HG02642 (cell line): ENCODE results near the gene CLIC5.

Source experiments
- ATAC-seq: cut with Tn5 transposase; IDR thresholded peaks from one replicate; pipeline ENCODE4 v1.9.1; 2021; ENCODE audit warnings: mild to moderate bottlenecking; ENCODE audit not compliant: unreplicated experiment, poor library complexity

The CLIC5 gene

GRCh38 chr6:45966797-45967196 is 48.9 kb downstream of the CLIC5 start:
- ATAC-seq, result no peak

DNA sequence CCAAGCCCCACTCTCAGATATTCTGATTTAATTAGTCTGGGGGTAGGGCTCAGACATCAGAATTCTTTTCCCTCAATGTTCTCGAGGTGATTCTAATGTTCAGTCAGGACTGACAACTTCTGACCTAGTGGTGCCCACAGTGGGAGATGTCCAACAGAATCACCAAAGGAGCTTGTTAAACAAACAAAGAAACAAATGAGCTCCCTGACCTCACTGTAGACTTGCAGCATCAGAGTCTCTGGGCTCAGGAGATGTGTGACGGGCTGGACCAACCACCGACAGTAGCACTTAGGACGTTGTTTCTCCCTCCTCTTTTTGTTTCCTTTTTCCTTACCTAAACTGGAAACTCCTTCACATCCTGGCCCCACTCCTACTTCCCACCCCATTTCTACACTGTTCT is 49.3 kb downstream of the CLIC5 start:
- ATAC-seq, result no peak

GRCh38 chr6:45965792-45966191 is 49.9 kb downstream of the CLIC5 start:
- ATAC-seq, result no peak

- ATAC-seq, result no peak
These were observed 50.7 kb downstream of the CLIC5 start for GRCh38 chr6:45965007-45965406.

GRCh38 chr6:45964300-45964699 is 51.4 kb downstream of the CLIC5 start:
- no peak for ATAC-seq

DNA sequence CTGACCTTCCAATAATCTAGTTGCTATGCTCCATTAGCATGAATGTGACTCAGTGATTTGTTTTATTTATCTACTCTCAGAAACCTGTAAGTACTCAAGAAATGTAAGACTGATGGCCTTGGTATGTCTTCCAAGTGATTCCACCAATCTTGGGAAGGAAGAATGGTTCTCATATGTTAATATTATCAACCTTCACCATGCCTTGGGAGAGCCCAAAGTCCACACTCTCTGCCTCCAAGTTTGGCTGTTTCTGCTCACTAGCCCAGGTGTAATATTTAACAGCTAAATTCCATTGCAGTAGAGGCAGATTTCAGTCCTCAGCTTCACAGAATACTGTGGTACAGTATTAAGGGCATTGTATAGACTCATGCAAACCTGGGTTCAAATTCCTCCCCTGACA is 51.8 kb downstream of the CLIC5 start:
- ATAC-seq, result no peak

DNA sequence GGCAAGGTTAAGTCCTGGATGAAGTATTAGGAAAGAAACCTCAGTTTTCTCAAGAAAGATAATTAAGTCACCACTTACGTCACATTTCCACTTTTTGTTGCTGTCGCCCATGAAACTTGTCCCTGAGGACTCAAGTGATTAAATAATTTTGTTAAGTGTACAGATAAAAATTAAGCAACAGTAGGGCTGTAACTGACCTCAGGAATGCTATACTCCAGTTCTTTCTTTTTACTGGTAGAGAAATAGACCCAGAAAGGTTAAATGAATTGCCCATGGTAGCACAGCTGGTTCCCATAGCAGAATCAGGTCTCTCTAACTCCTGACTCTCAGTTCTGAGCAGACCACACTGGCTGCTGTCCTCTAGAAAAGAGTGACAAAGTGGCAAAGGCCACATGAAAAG is 54.5 kb downstream of the CLIC5 start:
- no peak for ATAC-seq

DNA sequence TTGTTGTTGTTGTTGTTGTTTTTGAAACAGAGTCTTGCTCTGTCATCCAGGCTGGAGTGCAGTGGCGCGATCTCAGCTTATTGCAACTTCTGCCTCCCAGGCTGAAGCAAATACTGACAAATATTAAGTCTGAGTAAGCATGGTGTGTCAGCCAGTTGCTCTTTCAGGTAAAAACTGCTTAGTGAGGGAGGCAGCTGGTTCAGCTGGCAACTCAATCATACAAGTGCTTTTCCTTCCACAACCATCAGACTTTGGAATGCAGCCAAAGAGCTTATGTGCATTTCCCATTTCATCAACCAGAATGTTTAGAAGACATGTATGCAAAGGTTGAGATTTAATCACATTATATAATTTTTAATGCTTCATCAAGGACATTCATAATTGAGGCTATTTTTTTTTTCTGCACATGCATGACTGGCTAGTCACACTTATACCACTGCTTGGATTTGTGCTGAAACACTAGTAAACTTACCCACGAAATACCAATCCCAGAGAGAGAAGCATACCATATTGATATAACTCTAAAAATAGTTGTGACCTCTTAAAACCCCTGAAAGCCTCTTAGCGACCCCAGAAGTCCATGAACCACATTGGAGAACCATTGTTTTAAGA is 56.0 kb downstream of the CLIC5 start:
- ATAC-seq, result no peak

GRCh38 chr6:45956663-45957062 is 59.0 kb downstream of the CLIC5 start:
- ATAC-seq, result no peak

GRCh38 chr6:45956176-45956575 is 59.5 kb downstream of the CLIC5 start:
- no peak for ATAC-seq

GRCh38 chr6:45955597-45955996 is 60.1 kb downstream of the CLIC5 start:
- ATAC-seq, result no peak

DNA sequence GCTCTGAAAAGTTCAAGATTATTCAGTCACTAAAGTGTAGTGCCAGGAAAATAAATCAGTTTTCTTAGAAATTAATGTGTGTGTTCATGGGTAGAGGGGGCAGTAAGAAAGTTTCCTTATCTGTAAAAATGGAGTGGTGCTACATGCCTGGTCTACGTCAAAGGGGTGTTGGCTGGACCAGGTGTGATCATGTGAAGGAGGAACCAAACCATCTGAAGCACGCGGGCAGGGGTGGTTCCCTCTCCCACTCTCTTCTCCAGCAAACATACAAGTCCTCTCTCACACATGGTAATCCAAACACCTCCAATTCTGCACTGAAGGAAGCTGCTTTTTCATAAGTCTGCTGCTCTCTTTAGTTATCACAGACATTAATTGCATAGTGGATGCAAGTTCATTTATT is 63.1 kb downstream of the CLIC5 start:
- ATAC-seq, result no peak

- no peak for ATAC-seq
These were observed 63.5 kb downstream of the CLIC5 start for GRCh38 chr6:45952168-45952529.

DNA sequence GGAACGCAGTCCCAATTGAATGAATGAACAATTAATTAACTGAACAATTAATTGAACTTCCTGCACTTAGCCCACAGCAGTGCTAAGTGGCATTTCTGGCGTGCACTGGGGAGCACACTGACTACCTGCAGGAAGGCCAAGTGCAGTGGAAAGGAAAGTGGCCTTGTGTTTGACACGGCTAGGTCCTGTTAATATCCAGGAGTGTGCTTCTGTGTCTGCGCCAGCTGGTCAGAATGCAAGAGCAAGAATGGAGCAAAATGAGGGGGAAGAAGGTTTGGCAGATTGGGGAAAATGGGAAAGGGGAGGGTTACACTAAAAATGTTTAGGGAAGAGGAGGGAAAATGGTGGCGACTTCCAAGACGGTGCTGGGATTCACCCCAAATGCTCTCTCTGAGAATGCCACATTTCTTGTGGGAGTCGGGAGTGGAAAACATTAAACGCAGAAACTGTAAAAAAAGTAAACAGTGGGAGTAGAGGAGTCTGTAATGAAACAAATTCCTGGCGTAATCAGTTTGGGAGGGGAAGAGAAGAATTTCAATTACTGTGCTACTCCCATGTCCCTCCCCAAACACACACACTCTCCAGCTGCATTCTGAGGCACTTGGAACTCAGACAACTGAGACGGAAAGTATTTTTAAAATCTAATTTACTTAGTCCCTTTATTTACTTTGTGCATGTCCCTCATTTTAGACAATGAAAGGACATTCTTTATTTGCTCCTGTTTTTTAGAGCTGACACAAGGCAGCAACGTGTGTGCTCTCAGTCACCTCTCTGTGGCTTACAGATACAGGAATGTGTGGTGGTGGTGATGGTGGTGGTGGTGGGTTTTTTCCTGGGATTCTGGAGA is 64.1 kb downstream of the CLIC5 start:
- ATAC-seq, result no peak

- ATAC-seq, result no peak
These were observed 66.4 kb downstream of the CLIC5 start for GRCh38 chr6:45949256-45949655.

GRCh38 chr6:45947807-45948206 is 67.9 kb downstream of the CLIC5 start:
- ATAC-seq, result no peak

- ATAC-seq, result no peak
These were observed 68.8 kb downstream of the CLIC5 start for GRCh38 chr6:45946887-45947286.

DNA sequence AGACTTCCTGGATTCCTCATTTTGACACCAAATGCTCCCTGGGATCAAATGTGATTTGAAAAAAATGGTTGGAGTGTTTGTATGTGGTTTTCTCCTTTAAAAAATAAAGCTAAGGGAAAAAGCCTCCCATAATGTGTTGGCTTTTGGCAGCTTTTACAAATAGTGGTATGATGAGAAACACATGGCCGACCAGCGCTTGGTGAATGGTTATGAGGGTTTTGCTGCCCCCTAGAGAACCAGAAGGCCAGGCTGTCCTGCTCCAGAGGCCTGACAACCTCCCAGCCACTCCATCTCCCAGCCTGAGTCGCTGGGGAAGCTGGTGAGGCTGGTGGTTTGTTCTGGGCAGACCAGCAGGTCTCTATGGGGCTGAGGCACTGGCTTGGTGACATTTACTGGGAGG is 69.3 kb downstream of the CLIC5 start:
- ATAC-seq, result no peak

- no peak for ATAC-seq
These were observed 72.7 kb downstream of the CLIC5 start for GRCh38 chr6:45942953-45943352.

- ATAC-seq, result no peak
These were observed 81.8 kb downstream of the CLIC5 start for GRCh38 chr6:45933855-45934254.

GRCh38 chr6:45931232-45931631 is 84.4 kb downstream of the CLIC5 start:
- ATAC-seq, result no peak

- no peak for ATAC-seq
These were observed 85.1 kb downstream of the CLIC5 start for GRCh38 chr6:45930420-45931040.
